ENCODE data around the gene RXRB.

The RXRB gene

GRCh38 chr6:33195304-33196165 lies 4.9 kb downstream of the RXRB start:
- no peak for DNase-seq

GRCh38 chr6:33194431-33194979 lies 6.0 kb downstream of the RXRB start:
- DNase-seq = no peak

- DNase-seq = no peak
These were observed 6.8 kb downstream of the RXRB start for GRCh38 chr6:33193619-33194018.

GRCh38 chr6:33192671-33193602 lies 7.5 kb downstream of the RXRB start:
- DNase-seq = peak; percentile 25

- no peak for DNase-seq
These were observed 8.3 kb downstream of the RXRB start, which contains the start of gene COL11A2 for GRCh38 chr6:33192105-33192646. TSS of gene COL11A2 (minus strand) at chr6:33192467. CDS start at chr6:33192240, 227 bp downstream.

GRCh38 chr6:33191383-33192104 lies 8.9 kb downstream of the RXRB start:
- DNase-seq = no peak

- no peak for DNase-seq
These were observed 9.9 kb downstream of the RXRB start for GRCh38 chr6:33190504-33191107.

- no peak for DNase-seq
These were observed 10.6 kb downstream of the RXRB start for GRCh38 chr6:33189625-33190448.

- no peak for DNase-seq
These were observed 11.3 kb downstream of the RXRB start for GRCh38 chr6:33189164-33189563.

- no peak for DNase-seq
These were observed 12.7 kb downstream of the RXRB start for GRCh38 chr6:33187809-33188208.

GRCh38 chr6:33185654-33186187 lies 14.7 kb downstream of the RXRB start:
- no peak for DNase-seq

- no peak for DNase-seq
These were observed 15.3 kb downstream of the RXRB start for GRCh38 chr6:33185190-33185589.

GRCh38 chr6:33183071-33183683 lies 17.3 kb downstream of the RXRB start:
- DNase-seq = no peak

GRCh38 chr6:33181141-33181540 lies 19.3 kb downstream of the RXRB start:
- DNase-seq = no peak

GRCh38 chr6:33178755-33179475 lies 21.6 kb downstream of the RXRB start:
- DNase-seq = no peak

GRCh38 chr6:33177552-33178446 lies 22.7 kb downstream of the RXRB start:
- no peak for DNase-seq

- DNase-seq = no peak
These were observed 23.6 kb downstream of the RXRB start for GRCh38 chr6:33176906-33177305.

- DNase-seq = no peak
These were observed 24.9 kb downstream of the RXRB start for GRCh38 chr6:33175436-33176069.

All from activated gamma-delta T cell (primary cell).